Activated naive CD4-positive, alpha-beta T cell (primary cell): ENCODE results near the gene EFL1.
"Not testable (repeated sequence)": the region's sequence is repeated elsewhere in the genome, so short reads cannot be mapped to it uniquely, and the experiment has no call there.

Experiments
- DNase-seq, 4 experiments: peaks; one replicate each; lab custom pipeline; 2025; lab: John Stamatoyannopoulos, UW

EFL1 gene

DNA sequence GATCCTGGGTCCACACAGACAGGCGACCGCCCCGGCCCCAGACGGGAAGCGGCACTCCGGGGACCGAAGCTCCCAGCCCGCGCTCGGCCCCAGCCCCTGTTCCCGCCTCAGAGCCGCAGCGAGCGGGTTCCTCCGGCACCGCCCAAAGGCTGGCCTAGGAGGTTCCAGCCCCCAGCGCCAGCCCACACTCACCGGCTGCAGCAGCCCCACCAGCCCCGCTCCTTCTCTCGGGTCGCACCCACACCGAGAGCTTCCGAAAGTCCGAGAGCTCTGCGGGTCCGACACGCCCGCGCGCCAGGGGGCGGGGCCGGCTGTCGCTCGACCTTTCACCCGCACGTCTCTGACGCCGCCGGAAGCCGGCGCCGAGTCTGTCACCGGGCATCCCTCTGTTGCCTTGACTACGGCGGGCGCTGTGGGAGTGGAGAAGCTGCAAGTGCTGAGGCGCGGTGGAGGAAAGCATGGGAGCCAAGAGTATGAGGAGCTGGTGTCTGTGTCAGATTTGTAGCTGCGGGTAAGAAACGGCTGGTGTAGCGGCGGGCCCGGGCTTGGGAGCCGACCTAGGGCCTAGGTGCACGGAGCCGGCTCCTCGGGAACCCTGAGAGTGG is at the start of gene EFL1, which contains the start of gene SAXO2:
EFL1 (minus strand) TSS at position 313 of the 605 bp plus-strand sequence. CDS start 956 bp downstream, outside the sequence.
SAXO2 (plus strand) TSS at position 397 of the 605 bp plus-strand sequence; CDS start at position 459, 62 bp downstream.
- peak; percentile 56 to 74 (median 65) for DNase-seq

DNA sequence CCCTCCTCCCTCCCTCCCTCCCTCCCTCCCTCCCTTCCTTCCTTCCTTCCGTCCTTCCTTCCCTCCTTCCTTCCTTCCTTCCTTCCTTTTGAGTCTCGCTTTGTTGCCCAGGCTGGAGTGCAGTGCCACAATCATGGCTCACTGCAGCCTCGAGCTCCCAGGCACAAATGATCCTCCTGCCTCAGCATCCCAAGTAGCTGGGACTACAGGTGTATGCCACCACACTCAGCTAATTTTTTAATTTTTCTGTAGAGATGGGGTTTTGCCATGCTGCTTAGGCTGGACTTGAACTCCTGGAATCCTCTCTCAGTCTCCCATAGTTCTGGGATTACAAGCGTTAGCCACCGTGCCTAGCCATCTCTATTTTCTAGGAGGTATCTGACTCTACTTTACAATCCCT is 48.8 kb upstream of the EFL1 start:
- DNase-seq, result not testable (repeated sequence)

DNA sequence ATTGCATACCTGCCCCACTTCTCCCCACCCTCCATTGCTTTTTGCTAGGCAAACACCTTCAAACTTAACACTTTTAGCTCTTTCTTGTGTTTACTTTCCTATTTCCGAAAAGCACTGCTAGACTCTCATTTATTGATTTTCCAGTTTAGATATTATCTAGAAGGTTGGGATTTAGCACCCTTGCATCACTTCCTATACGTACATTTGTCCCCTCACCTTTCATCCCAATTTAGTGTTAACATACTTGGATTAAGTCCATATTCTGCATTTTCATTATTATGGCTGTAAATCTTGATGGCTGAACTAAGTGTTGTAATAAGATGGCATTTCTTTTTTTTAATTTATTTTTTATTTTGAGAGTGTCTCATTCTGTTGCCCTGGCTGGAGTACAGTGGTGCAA is 47.3 kb upstream of the EFL1 start:
- DNase-seq, result no peak

DNA sequence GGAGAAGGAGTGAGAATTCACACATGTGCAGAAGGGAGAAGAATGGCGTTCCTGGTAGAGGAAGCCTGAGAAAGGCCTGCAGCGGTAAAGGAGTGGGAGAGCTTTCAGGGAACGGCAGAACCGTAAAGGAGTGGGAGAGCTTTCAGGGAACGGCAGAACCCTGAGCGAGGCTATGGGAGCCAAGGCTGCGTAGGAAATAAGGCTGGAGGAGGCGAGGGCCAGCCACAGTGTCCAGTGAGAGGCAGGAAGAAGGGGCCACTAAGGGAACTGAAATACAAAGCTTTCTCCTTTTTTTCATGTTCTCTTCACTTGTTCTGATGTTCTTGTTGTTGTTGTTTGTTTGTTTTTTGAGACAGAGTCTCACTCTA is 45.2 kb upstream of the EFL1 start:
- no peak for DNase-seq

DNA sequence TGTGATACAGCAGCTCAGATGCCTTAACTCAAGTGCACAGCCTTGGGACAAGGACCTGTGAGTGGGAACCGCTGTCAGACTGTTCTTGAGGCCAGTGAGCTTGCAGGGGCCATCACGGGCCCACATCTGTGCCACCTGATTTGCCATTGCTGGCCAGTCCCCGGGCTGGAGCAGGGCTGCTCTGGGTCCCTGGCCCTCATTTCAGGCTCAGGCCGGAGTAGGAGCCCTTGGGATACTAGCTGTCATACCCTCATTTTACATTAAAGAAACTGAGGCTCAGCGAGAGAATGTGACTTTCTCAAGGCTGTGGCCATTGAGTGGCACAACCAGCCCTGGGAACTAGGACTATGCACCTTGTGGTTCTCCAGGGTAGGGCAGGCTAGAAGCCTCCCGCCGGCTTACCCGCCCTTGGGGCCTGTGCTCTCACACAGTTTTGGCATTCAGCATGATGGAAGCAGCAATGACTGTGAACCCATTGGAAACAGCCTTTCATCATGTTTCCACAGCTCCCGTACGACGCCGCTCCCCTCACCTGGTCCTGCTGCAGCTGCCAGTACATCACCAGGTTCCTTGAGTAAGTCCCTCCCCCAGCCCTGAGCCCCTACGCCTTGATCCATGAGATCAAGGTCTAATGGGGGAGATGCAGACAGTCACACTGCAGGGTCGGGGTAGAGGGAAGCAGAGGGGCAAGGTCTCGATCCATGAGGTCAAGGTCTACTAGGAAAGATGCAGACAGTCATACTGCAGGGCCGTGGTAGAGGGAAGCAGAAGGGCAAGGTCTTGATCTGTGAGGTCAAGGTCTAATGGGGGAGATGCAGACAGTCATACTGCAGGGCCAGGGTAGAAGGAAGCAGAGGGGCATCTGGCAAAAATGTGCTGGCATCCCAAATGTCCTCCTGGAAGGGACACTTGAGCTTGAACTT is 44.5 kb upstream of the EFL1 start:
- DNase-seq, result no peak

DNA sequence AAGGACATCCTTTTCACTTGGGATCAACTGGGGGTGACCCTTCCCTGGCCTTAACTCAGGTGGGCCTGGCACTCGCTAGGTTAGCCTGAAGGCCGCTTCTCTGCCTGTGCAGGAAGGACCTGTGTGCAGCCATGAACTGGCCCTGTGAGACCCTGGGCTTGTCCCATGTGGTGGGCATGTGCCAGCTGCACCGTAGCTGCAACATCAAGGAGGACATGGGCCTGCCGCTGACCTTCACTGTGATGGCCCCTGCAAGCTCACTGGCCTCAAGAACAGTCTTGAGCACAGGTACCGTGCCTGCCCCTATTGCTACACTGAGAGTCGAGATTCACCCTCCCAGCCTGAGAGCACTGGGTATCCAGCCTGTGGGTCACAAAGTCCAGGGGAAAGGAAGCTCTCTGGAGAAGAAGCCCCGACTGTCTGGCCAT is 43.1 kb upstream of the EFL1 start:
- no peak for DNase-seq

DNA sequence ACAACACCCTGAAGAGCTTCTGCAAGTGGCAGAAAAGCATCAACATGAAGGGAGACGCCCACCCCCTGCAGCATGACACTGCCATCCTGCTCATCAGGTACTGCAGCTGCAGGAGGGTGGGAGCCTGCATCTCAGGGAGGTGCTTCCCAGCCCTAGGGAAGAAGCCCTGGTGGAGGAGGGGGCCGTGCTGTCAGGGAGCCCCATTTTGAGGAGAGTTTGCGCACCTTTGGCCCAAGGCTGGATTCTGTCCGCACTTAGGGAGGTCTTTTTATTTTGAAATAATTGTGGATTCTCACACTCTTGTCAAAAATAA is 42.2 kb upstream of the EFL1 start:
- DNase-seq, result no peak

DNA sequence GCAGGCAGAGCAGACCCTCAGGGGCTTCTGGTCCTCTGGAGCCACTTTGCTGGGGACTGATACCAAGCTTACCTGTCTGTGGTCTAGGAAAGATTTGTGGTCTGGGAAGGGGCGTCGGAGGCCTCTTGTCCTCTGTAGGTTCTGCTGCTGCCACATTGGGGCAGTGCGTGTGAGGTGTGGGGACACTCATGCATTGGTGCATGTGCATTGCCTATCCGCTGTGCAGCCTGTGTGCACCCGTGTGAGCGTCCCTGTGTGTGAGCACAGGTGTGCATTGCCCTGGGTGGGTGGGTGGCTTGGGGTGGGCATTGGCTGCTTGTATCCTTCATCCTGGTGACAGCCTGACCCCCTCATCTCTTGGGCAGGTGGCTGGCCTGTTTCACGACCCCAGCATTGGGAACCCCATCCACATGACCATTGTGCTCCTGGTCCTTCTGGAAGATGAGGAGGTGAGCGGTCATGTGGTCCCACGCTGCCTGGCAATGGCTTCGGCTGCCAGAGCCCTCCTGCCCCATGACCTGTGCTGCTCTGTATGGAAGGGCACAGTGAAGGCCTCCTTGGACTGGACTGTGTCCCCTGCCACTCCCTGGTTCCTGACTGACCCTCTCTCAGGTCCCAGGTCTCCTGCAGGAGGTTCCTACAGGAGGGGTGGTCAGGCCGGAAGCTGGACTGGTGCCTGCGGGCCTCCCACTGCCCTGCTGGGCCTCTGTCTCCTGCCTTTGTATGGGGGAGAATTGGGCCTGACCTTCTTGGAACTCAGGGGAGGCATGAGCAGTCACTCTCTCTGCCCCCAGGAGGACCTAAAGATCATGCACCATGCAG is 41.6 kb upstream of the EFL1 start:
- no peak for DNase-seq

DNA sequence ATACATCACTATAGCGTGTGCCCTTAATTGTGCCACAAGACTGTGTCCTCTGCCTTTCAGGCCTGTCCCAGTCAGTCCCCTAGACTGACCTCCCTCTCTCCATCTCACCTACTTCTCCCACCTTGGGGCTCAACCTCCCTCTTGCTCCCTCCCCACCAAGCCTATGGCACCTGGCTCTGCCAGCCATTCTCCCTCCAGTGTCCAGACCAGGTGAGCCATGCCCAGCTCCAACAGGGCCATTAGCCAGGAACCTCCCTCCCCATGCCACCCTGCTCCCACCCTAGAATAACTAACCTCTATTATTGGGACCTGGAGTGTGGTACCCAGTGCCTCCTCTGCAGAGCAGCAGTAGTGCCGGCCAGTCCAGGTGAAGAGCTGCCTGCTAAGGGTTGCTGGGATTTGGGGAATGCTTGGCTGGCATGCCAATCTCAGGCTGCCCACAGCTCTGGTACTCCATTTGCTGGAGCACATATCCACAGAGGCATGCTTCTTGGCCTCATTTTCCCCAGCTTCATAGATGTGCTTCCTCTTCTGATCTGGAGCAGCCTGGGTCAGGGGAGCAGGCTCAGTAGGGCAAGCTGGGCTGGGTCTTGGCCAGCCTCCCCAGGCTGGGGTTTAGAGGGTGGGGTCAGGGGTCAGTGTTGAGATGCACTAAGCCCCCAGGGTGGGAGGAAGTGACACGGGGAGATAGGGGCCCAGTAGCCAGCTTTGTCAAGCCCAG is 38.9 kb upstream of the EFL1 start:
- no peak for DNase-seq

DNA sequence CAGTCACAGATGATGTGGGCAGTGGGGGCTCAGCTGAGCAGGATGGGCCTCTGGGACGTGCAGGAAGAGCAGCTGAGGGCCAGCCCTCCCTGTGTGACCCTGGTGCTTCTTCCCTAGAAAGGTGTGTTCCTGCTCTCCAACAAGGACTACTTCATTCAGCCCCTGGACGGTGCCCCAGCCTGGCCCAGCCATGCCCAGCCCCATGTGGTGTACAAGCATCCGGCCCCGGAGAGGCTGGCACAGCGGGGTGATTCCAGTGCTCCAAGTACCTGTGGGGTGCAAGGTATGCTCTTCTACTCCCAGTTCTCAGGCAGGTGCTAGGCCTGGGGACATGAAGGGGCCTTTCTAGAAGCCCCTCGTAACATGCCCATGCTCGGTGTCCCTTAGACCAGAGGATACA is 38.3 kb upstream of the EFL1 start:
- DNase-seq, result no peak

DNA sequence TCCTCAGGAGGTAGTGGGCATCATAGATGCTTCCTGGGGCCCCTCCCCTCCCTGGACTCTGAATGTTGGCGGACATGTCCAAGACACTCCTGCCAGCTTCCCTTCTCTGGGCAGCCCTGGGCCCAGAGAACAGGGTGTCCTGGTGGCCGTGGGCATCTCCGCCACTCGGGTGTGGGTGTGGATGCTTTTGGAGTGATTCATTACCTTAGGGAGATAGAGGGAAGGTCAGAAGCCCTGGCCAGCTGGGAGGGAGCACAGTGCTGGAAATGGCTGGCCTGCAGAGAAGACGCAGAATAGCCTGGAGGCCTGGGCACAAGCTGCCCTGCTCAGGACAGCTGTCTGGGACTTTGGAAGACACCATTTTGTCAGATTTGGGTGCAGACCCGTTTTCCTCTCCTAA is 37.8 kb upstream of the EFL1 start:
- not testable (repeated sequence) for DNase-seq

DNA sequence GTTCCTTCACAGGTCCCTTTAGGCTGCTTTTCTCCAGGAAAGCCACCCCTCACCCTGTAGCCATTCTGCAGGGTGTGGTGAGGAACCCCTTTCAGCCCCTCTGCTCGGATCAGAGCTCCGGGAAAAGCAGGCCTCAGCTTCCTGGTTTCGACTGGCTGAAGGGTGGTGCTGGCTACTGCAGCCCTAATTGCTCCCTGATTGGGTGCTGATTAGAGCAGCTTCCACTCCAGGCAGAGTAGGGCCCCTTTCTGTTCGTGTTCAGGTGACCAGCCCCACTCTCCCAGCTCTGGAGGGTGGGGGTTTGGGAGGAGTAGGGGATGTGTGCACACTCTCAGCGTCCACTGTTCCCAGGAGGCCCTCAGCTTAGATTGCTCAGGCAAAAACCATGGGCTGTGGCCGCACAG is 37.0 kb upstream of the EFL1 start:
- not testable (repeated sequence) for DNase-seq

DNA sequence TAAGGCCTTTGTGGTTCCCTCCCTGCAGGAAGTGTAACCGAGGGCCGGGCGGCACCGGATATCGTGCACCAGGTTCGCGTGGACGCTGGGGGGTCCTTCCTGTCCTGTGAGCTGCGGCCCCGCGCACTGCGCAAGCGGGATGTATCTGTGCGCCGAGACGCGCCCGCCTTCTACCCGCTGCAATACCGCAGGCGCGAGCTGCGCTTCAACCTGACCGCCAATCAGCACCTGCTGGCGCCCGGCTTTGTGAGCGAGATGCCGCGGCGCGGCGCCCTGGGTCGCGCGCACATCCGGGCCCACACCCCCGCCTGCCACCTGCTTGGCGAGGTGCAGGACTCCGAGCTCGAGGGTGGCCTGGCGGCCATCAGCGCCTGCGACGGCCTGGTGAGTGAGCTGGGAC is 36.0 kb upstream of the EFL1 start:
- DNase-seq, result peak in 2 of 4 experiments; percentile 30 to 59

DNA sequence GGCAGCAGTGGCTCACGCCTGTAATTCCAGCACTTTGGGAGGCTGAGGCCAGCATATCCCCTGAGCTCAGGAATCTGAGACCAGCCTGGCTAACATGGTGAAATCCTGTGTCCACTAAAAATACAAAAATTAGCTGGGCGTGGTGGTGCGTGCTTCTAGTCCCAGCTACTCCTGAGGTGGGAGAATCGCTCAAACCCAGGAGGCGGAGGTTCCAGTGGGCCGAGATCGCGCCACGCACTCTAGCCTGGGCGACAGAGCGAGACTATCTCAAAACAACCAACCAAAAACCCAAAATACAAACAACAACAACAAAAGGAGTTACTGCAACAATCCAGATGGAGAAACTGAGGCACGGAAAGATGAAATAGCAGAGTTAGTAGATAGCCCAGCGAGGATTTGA is 35.5 kb upstream of the EFL1 start:
- DNase-seq, result no peak

DNA sequence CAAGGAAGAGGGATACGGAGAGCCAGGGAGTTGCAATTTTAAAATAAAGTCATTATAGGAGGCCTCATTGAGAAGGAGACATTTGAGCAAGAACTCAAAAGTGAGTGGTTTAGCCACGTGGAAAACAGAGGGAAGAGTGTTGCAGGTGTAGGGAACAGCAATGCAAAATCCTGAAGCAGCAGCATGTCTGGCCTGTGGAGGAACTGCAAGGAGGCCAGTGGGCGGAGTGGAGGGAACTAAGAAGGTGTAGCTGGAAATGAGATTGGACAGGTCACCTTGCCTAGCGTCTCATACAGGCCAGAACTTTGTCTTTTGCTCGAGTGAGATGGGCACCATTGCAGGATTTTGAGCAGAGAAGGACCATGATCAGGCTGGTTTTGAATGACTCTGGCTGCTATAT is 35.0 kb upstream of the EFL1 start:
- no peak for DNase-seq

DNA sequence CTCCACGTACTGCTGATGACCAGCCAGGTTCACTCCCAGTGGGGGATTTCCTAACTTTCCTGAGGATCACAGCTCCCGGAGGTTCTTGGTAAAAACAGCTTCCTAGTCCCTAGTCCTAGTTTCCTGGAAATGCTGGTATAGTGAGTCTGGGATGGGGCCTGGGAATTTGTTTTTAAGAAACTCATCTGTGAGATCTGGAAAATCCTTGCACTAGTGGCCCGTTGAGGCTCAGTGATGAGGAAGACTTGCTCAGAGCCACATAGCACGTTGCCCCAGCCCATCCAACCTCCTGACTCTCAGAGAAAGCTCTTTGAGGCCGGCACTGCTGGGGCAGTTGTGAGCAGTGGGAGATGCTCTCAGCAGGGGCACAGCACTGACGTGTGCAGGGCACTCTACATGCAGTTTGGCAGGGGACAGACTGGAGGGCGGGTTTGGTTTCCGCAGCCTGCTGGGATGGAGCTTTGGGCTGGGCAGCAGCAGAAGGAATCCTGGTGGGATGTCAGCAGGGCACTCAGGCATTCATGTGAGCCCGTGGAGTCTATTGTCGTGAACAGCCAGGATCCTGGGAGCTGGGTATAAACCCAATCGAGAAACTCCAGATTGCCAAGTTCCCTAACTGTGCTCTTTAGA is 31.6 kb upstream of the EFL1 start:
- DNase-seq, result no peak

DNA sequence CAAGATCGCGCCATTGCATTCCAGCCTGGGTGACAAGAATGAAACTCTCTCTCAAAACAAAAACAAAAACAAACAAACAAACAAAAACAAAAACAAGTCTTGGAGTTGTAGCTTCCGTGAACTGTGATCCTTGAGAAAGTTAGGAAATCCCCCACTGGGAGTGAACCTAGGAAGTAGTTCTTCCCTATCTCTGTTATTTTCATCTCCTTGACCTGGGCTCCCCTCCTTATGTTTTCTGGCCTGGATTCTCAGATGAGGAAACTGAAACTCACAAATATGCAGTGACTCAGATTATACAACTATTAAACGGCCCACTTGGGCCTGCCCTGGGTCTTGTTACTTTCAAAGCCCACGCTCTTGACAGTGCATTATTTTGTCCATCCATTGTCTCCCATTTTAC is 29.7 kb upstream of the EFL1 start:
- DNase-seq, result no peak

DNA sequence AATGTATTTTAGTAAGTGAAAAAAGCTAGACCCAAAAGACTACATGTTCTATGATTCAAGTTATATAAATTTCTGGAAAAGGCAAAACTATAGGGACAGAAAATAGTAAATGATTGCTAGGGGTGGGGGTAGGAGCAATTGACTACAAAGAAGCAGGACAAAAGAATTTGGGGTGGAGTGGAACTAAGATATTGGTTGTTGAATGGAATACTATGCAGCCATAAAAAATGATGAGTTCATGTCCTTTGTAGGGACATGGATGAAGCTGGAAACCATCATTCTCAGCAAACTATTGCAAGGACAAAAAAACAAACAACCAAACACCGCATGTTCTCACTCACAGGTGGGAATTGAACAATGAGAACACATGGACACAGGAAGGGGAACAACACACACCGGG is 25.7 kb upstream of the EFL1 start:
- DNase-seq, result not testable (repeated sequence)

DNA sequence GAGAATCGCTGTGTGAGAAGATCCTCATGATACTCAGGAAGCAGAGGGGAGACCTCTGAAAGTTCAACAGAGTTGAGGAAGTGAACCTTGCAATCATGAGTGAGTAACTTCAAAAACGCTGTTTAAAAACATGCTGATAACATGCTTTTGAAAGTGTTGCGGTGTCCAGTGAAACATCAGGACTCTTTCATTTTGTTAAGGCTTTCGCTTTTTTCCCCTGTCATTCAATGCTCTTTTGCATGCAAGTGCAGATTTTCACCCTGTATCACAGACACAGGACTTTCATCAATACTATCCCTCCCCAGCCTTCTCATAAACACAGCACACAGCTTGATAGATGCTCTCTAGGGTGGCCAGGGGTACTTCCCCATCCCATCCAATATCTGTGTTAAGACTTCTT is 23.9 kb upstream of the EFL1 start:
- not testable (repeated sequence) for DNase-seq

DNA sequence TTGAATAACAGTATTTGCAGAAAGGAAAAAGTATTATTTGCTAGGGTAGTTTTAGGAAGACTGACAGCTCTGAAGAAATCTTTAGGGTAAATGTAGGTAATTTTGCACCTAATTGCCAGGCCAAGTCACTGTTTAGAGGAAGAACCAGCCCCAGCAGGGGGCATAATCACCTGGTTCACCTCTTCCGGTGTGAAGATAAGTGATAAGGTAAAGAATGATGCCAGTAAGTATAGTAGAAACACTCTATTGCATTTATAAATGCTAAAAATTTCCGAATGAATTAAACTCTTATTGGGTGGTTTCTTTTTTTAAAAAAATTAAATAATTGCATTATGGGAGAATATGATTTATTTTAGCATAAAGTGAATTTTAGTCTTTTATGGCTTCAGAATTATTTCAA is 21.8 kb upstream of the EFL1 start:
- DNase-seq, result not testable (repeated sequence)

DNA sequence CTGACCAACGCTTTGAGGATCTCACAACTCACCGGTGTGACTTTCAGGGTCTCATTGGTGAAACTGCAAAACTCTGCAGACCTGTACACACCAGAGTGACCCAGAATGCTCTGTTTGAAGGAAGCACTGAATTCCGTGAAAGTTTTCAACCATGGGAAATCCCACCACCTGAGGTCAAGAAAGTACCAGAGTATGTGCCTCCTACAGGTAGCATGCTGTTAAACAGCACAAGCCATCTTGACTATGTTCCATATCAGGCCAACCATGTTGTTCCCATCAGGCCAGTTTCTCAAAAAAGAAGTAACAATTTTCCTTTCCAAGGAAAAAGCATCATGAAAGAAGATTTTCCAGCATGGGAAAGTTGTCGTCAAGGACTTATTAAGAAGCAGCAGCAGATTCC is 19.9 kb upstream of the EFL1 start:
- not testable (repeated sequence) for DNase-seq
